Naive thymus-derived CD4-positive, alpha-beta T cell (primary cell): ENCODE measurements around the gene COL4A1. TPM values are rescaled to one million over a fixed set of nuclear protein-coding genes. Genes with fewer than 3 reads are reported as not detected.

ENCODE experiments used
- ATAC-seq: fragments of 150-1000 bp; cut with Tn5 transposase; 2 replicates; pipeline ENCODE4 v1.10.0; 2021; ENCODE audit warnings: mild to moderate bottlenecking, moderate library complexity
- CTCF ChIA-PET: fragments of 350-600 bp; sonication (Branson Sonifier 250); formaldehyde crosslinking; loops from one replicate; lab custom pipeline; 2021; ENCODE audit warnings: antibody characterized with exemption; lab: Charles Lee
- POLR2A ChIA-PET: fragments of 350-600 bp; sonication (Branson Sonifier 250); formaldehyde crosslinking; loops from one replicate; lab custom pipeline; 2021; ENCODE audit warnings: antibody characterized with exemption, inconsistent platforms; lab: Charles Lee
- DNase-seq, 9 donors: peaks; one replicate each; pipeline versions ENCODE4 v3.0.0 to v3.0.0-alpha.2; 2020 to 2022; ENCODE audit warnings: mixed read lengths in 1 of 9
- H3K27ac ChIP-seq: one replicate; pipeline ENCODE4 v1.7.0; 2013; ENCODE audit warnings: mild to moderate bottlenecking, low read depth, low read length, moderate library complexity
- H3K27me3 ChIP-seq, 2 donors: one replicate each; pipeline ENCODE4 v1.7.0; 2013; ENCODE audit warnings: low read length in 2 of 2, mild to moderate bottlenecking in 2 of 2, moderate library complexity in 2 of 2; ENCODE audit not compliant: control insufficient read depth in 2 of 2, insufficient read depth in 2 of 2
- H3K36me3 ChIP-seq, 3 experiments: 1 replicate in 2 of 3; 2 replicates in 1 of 3; pipeline ENCODE4 v1.7.0; 2013; ENCODE audit warnings: low read length in 3 of 3, mild to moderate bottlenecking in 3 of 3, moderate library complexity in 1 of 3; ENCODE audit not compliant: insufficient read depth in 3 of 3, control insufficient read depth in 2 of 3
- H3K4me1 ChIP-seq, 2 donors: one replicate each; pipeline ENCODE4 v1.7.0; 2013; ENCODE audit warnings: low read length in 2 of 2, mild to moderate bottlenecking in 2 of 2, moderate library complexity in 1 of 2; ENCODE audit not compliant: control insufficient read depth in 2 of 2, insufficient read depth in 2 of 2
- H3K4me3 ChIP-seq: 2 replicates; pipeline ENCODE4 v1.7.0; 2013; ENCODE audit warnings: mild to moderate bottlenecking, low read length
- H3K9me3 ChIP-seq, 3 experiments: 1 replicate in 2 of 3; 2 replicates in 1 of 3; pipeline ENCODE4 v1.7.0; 2013; ENCODE audit warnings: low read length in 3 of 3; ENCODE audit not compliant: control insufficient read depth in 2 of 3
- H3K27ac Mint-ChIP-seq, 9 donors: one replicate each; pipeline ENCODE4 v1.8.0; 2020 to 2022; ENCODE audit warnings: mixed read lengths in 9 of 9, mild to moderate bottlenecking in 8 of 9, moderate library complexity in 5 of 9, inconsistent platforms in 2 of 9
- H3K27me3 Mint-ChIP-seq, 5 donors: one replicate each; pipeline ENCODE4 v1.8.0; 2021 to 2022; ENCODE audit warnings: mixed read lengths in 5 of 5, mild to moderate bottlenecking in 1 of 5
- H3K36me3 Mint-ChIP-seq, 5 donors: one replicate each; pipeline ENCODE4 v1.8.0; 2020 to 2022; ENCODE audit warnings: mixed read lengths in 5 of 5, mild to moderate bottlenecking in 3 of 5, inconsistent platforms in 1 of 5
- H3K4me1 Mint-ChIP-seq, 7 donors: one replicate each; pipeline ENCODE4 v1.8.0; 2020 to 2022; ENCODE audit warnings: mixed read lengths in 7 of 7, mild to moderate bottlenecking in 3 of 7, inconsistent platforms in 1 of 7
- H3K4me3 Mint-ChIP-seq, 10 donors: one replicate each; pipeline ENCODE4 v1.8.0; 2020 to 2022; ENCODE audit warnings: mild to moderate bottlenecking in 10 of 10, mixed read lengths in 10 of 10, moderate library complexity in 6 of 10, inconsistent platforms in 2 of 10
- H3K9me3 Mint-ChIP-seq, 11 donors: one replicate each; pipeline ENCODE4 v1.8.0; 2020 to 2022; ENCODE audit warnings: mixed read lengths in 11 of 11, mild to moderate bottlenecking in 4 of 11, inconsistent platforms in 1 of 11, moderate library complexity in 1 of 11
- intact Hi-C, 2 donors: fragments of 100-400 bp; cut with micrococcal nuclease; formaldehyde crosslinking; loops; one replicate each; pipeline ENCODE4 v1.15.1; 2023
- polyA plus RNA-seq, 2 donors: library from polyadenylated mRNA; unstranded; fragments of 300-500 nt; fragmentation: Illumina TruSeq; gene quantifications; one replicate each; pipeline ENCODE4 v1.2.3, GENCODE V29; 2021
- total RNA-seq, 6 experiments: library from RNA in 5 of 6; stranded (reverse) in 5 of 6; gene quantifications; 1 replicate in 5 of 6; 2 replicates in 1 of 6; pipeline ENCODE4 v1.2.3 and lab custom pipeline; 2021 to 2026

COL4A1 gene
- total and polyA plus RNA-seq, 7 experiments from 2014 or later, result 0.24 TPM; not detected in 6

- no peaks in the 10 kb centered on the region for H3K9me3 ChIP-seq
- CTCF ChIA-PET, result no interaction called here
- Mint-ChIP-seq H3K4me1 (peaks cover 0 to 3% (median 0%) of the 10 kb centered on the region in 7 donors), H3K36me3 (no peaks in the 10 kb centered on the region), H3K4me3 (no peak overlapping the region), H3K27me3 (peaks cover 0 to 37% (median 9%) of the 10 kb centered on the region in 5 donors), H3K9me3 (peaks cover 0 to 2% (median 0%) of the 10 kb centered on the region in 11 donors), H3K27ac (no peak overlapping the region)
- intact Hi-C loops, result no loop called here
- H3K4me3 ChIP-seq, result no peak overlapping the region
- ATAC-seq (no peak), DNase-seq (no peak)
- POLR2A ChIA-PET, result no interaction called here
- no peaks in the 10 kb centered on the region for H3K36me3 ChIP-seq
- no peak overlapping the region for H3K27ac ChIP-seq
- H3K4me1 ChIP-seq, result no peaks in the 10 kb centered on the region
- H3K27me3 ChIP-seq, result no peaks in the 10 kb centered on the region
These were observed 20.7 kb downstream of the COL4A1 start for GRCh38 chr13:110285991-110286832.

DNA sequence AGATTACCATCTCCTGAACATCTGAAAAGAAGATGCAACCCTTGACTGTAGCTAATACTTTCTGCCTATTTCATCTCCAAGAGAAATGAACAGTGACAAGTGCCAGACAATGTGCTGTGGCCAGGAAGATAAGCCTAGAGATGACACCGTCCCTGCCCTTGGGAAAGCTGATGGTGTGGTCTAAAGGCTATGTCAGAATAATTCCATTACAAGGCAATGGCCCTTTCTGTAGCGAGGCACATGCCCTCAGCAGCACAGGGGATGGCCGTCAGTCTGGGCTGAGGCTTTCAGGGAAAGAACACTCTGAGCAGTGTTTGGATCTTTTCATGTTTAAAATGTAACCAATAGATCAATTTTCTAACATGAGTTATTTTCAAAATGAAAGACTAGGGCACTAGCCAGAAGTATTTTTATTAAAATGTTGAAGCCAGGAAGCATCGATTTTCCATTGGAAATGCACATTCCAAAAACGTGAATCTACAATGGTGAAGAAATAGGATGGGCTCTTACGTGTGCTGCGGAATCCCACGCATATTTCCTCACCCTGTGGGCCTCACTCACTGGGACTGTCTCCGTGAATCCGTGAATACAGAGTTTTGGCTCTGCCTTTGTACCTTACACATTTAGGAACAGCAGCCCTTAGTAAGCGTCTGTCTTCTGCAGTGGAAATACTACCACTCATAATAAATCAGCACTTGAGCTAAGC lies 22.0 kb downstream of the COL4A1 start:
- Mint-ChIP-seq H3K9me3 (peaks cover 0 to 1% (median 0%) of the 10 kb centered on the region in 11 donors), H3K27ac (no peak overlapping the region), H3K4me3 (no peak overlapping the region), H3K36me3 (no peaks in the 10 kb centered on the region), H3K4me1 (peaks cover 0 to 5% (median 0%) of the 10 kb centered on the region in 7 donors), H3K27me3 (peaks cover 2 to 35% (median 5%) of the 10 kb centered on the region in 5 donors)
- ATAC-seq (no peak), DNase-seq (no peak)
- no peaks in the 10 kb centered on the region for H3K4me1 ChIP-seq
- H3K9me3 ChIP-seq, result no peaks in the 10 kb centered on the region
- no peaks in the 10 kb centered on the region for H3K36me3 ChIP-seq
- H3K27ac ChIP-seq, result no peak overlapping the region
- H3K27me3 ChIP-seq, result no peaks in the 10 kb centered on the region
- ChIA-PET POLR2A (no interaction called here), CTCF (no interaction called here)
- intact Hi-C loops, result no loop called here
- no peak overlapping the region for H3K4me3 ChIP-seq

DNA sequence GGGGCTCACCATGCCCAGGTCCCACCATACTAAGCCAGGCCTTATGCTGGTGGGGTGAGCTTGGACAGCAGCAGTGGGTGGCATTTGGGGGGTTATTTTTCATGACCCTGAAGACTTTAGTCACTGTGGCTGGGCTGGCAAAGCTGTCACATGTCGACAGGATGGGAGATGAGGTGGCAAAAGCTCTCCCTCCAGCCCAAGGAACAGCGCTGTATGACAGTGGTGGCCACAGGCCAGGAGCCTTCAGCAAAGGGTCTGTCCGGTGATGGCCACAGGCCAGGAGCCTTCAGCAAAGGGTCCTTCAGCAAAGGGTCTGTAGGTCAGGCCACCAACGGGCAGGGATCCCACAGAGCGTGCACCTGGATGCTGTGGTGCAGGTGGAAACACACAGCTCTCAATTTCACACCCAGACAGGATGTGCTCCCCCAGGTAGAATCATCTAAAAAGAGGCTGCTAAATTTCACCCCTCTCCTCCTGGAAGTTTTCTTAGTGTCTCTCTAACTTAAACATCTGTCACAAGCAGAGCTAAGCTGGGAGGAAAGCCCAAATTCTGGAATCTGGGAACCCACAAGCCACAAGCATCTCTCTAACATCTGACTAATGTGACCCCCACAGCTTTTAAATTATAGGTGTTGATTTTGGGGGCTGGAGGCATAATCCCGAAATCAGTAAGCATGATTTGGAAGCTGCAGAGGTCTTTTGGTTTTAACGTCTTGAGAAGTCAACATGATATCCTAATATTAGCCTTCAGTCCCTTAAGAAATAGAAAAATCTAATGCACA lies 23.0 kb downstream of the COL4A1 start:
- POLR2A ChIA-PET, result no interaction called here
- Histone ChIP-seq H3K9me3 (no peaks in the 10 kb centered on the region), H3K4me3 (no peak overlapping the region), H3K4me1 (no peaks in the 10 kb centered on the region), H3K27me3 (no peaks in the 10 kb centered on the region), H3K36me3 (no peaks in the 10 kb centered on the region), H3K27ac (no peak overlapping the region)
- no peak overlapping the region for H3K27ac Mint-ChIP-seq
- H3K27me3 Mint-ChIP-seq, result peaks cover 4 to 39% (median 8%) of the 10 kb centered on the region in 5 donors
- DNase-seq (no peak), ATAC-seq (no peak)
- no peak overlapping the region for H3K4me3 Mint-ChIP-seq
- intact Hi-C loops, result no loop called here
- H3K36me3 Mint-ChIP-seq, result no peaks in the 10 kb centered on the region
- H3K9me3 Mint-ChIP-seq, result peaks cover 0 to 1% (median 0%) of the 10 kb centered on the region in 11 donors
- CTCF ChIA-PET, result no interaction called here
- H3K4me1 Mint-ChIP-seq, result peaks cover 0 to 5% (median 0%) of the 10 kb centered on the region in 7 donors

DNA sequence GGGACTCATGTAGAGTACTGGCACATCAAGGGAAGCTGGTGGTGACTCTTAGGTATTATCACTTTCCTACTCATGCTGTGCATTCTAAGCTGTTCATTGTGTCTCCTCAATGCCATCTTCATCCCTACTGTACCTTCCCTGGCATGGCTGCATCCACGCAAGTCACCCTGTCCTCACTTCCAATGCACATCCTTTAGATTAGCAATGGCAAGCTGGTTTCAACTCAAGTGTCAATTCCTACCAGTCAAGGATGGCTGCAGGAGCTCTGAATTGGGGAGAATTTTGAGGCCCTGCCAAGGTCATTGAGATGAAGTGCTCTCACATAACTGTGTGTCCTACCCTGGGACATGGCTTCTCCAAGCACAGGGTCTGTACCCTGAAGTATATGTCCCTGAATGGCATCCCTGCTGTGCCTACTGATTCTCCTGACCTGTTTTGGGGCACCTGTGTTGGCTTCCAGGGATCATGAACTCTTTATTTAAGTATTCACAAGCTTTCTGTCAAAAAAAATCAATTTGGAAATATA lies 24.6 kb downstream of the COL4A1 start:
- Histone ChIP-seq H3K36me3 (no peaks in the 10 kb centered on the region), H3K4me1 (no peaks in the 10 kb centered on the region), H3K9me3 (no peaks in the 10 kb centered on the region), H3K27ac (no peak overlapping the region), H3K27me3 (no peaks in the 10 kb centered on the region), H3K4me3 (no peak overlapping the region)
- no peak for DNase-seq
- Mint-ChIP-seq H3K4me1 (peaks cover 0 to 5% (median 0%) of the 10 kb centered on the region in 7 donors), H3K4me3 (no peak overlapping the region), H3K27me3 (peaks cover 5 to 33% (median 9%) of the 10 kb centered on the region in 5 donors), H3K27ac (no peak overlapping the region), H3K9me3 (peaks cover 0 to 1% (median 0%) of the 10 kb centered on the region in 11 donors), H3K36me3 (no peaks in the 10 kb centered on the region)
- CTCF ChIA-PET, result no interaction called here
- intact Hi-C loops, result no loop called here
- ATAC-seq, result no peak
- POLR2A ChIA-PET, result no interaction called here

DNA sequence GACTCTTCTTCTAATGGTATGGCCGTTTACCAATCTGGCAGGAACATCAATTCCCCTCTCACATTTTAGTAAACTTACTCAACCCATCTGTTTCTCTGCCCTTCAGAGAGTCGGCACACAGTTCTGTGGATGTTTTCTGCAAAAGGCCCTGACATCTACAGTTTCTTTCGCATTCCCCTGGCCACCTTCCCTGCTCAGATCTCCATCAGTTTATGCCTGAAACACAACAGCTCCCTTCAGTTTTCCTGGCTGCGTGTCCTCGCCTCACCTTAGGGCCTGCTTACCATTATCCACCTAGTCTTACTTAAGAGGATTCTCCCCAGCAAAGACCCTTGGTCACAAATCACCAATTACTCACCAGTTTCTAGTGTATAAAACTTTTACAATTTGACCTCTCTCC lies 25.2 kb downstream of the COL4A1 start:
- no peaks in the 10 kb centered on the region for H3K36me3 ChIP-seq
- ChIA-PET POLR2A (no interaction called here), CTCF (no interaction called here)
- no peak overlapping the region for H3K27ac ChIP-seq
- H3K27me3 ChIP-seq, result no peaks in the 10 kb centered on the region
- Mint-ChIP-seq H3K4me1 (peaks cover 0 to 5% (median 0%) of the 10 kb centered on the region in 7 donors), H3K27me3 (peaks cover 5 to 27% (median 9%) of the 10 kb centered on the region in 5 donors), H3K9me3 (peaks cover 0 to 1% (median 0%) of the 10 kb centered on the region in 11 donors), H3K36me3 (no peaks in the 10 kb centered on the region), H3K27ac (no peak overlapping the region), H3K4me3 (no peak overlapping the region)
- intact Hi-C loops, result no loop called here
- no peaks in the 10 kb centered on the region for H3K9me3 ChIP-seq
- H3K4me3 ChIP-seq, result no peak overlapping the region
- no peaks in the 10 kb centered on the region for H3K4me1 ChIP-seq
- no peak for ATAC-seq
- no peak for DNase-seq

GRCh38 chr13:110280985-110281688 lies 25.8 kb downstream of the COL4A1 start:
- no peaks in the 10 kb centered on the region for H3K27me3 ChIP-seq
- Mint-ChIP-seq H3K4me1 (peaks cover 0 to 5% (median 0%) of the 10 kb centered on the region in 7 donors), H3K27ac (no peak overlapping the region), H3K27me3 (peaks cover 5 to 24% (median 9%) of the 10 kb centered on the region in 5 donors), H3K36me3 (no peaks in the 10 kb centered on the region), H3K4me3 (no peak overlapping the region), H3K9me3 (peaks cover 0 to 1% (median 0%) of the 10 kb centered on the region in 11 donors)
- H3K36me3 ChIP-seq, result no peaks in the 10 kb centered on the region
- intact Hi-C loops, result no loop called here
- no peak overlapping the region for H3K27ac ChIP-seq
- no peaks in the 10 kb centered on the region for H3K9me3 ChIP-seq
- no peak overlapping the region for H3K4me3 ChIP-seq
- no peak for DNase-seq
- POLR2A ChIA-PET, result no interaction called here
- CTCF ChIA-PET, result no interaction called here
- ATAC-seq, result no peak
- no peaks in the 10 kb centered on the region for H3K4me1 ChIP-seq
